HCT116 (cell line): ENCODE data around the gene ZNF431. TPM values are rescaled to one million over a fixed set of nuclear protein-coding genes. Genes with fewer than 3 reads are reported as not detected.

Experiments
- ATAC-seq: fragments of 200-7000 bp; cut with Tn5 transposase; 2 replicates; pipeline ENCODE4 v1.9.1; 2020; ENCODE audit warnings: mild to moderate bottlenecking, moderate library complexity
- BruUV-seq: library from RNA; stranded (reverse); fragments of 400-500 nt; replicated peaks from 2 replicates; lab custom pipeline; 2021; lab: Mats Ljungman, UMichigan
- CTCF ChIA-PET: fragments of 300-600 bp; sonication (Branson Sonifier 250); formaldehyde crosslinking; loops from one replicate; lab custom pipeline; 2021; ENCODE audit warnings: antibody characterized with exemption; lab: Charles Lee
- POLR2A ChIA-PET: fragments of 300-600, 350-600 bp; sonication (Branson Sonifier 250); formaldehyde crosslinking; loops from one replicate; lab custom pipeline; 2021; ENCODE audit warnings: antibody characterized with exemption; lab: Charles Lee
- RAD21 ChIA-PET, 2 experiments: fragments of 300-600 bp; sonication (Branson Sonifier 250); formaldehyde crosslinking; loops; one replicate each; lab custom pipeline; 2023; ENCODE audit warnings: low total read pairs in 2 of 2; ENCODE audit not compliant: uncharacterized antibody in 2 of 2, unreplicated experiment in 2 of 2, low non-redundant PET in 1 of 2; lab: Charles Lee
- DNase-seq: peaks from one replicate; pipeline ENCODE4 v3.0.0-alpha.2; 2010; ENCODE audit warnings: low read depth, low spot score
- H2AFZ ChIP-seq: fragments of 200-600 bp; shearing (Covaris generic), sonication (generic); 2 replicates; pipeline ENCODE4 v1.6.1; 2017; ENCODE audit warnings: low read depth, mixed run types, mixed read lengths, antibody characterized with exemption, low read length; ENCODE audit not compliant: poor library complexity, severe bottlenecking
- H3K27ac ChIP-seq: 2 replicates; pipeline ENCODE4 v1.5.1; 2012; ENCODE audit warnings: low read depth, low read length
- H3K27me3 ChIP-seq: fragments of 200-600 bp; sonication (generic); 2 replicates; pipeline ENCODE4 v1.6.1; 2016; ENCODE audit warnings: mixed run types, low read length, mixed read lengths; ENCODE audit not compliant: insufficient read depth
- H3K36me3 ChIP-seq, 2 experiments: fragments of 200-500 bp in 1 of 2; fragments of 200-600 bp in 1 of 2; sonication (Bioruptor generic) in 1 of 2; sonication (generic) in 1 of 2; 2 replicates each; pipeline versions ENCODE4 v1.5.1 to v1.6.1; 2014 to 2016; ENCODE audit warnings: low read length in 2 of 2, inconsistent platforms in 1 of 2, mixed read lengths in 1 of 2, mixed run types in 1 of 2; ENCODE audit not compliant: insufficient read depth in 2 of 2, control insufficient read depth in 1 of 2
- H3K4me1 ChIP-seq, 2 experiments: fragments of 200-600 bp in 1 of 2; sonication (generic) in 1 of 2; 2 replicates each; pipeline versions ENCODE4 v1.5.1 to v1.6.1; 2012 to 2017; ENCODE audit warnings: low read length in 2 of 2, inconsistent platforms in 1 of 2, mild to moderate bottlenecking in 1 of 2, mixed read lengths in 1 of 2, mixed run types in 1 of 2, moderate library complexity in 1 of 2; ENCODE audit not compliant: insufficient read depth in 2 of 2, control insufficient read depth in 1 of 2
- H3K4me2 ChIP-seq: fragments of 200-600 bp; sonication (generic); 2 replicates; pipeline ENCODE4 v1.6.1; 2017; ENCODE audit warnings: mixed run types, low read length, mixed read lengths
- H3K4me3 ChIP-seq, 2 experiments: fragments of 200-600 bp in 1 of 2; sonication (generic) in 1 of 2; replicated peaks in 1 of 2; 2 replicates each; pipeline ENCODE4 v1.5.1; 2011 to 2016; ENCODE audit warnings: low read length in 2 of 2, control low read depth in 1 of 2, low read depth in 1 of 2, mild to moderate bottlenecking in 1 of 2, mixed read lengths in 1 of 2, mixed run types in 1 of 2
- H3K79me2 ChIP-seq: fragments of 200-600 bp; sonication (generic); 2 replicates; pipeline ENCODE4 v1.6.1; 2017; ENCODE audit warnings: mild to moderate bottlenecking, mixed run types, low read length, moderate library complexity, mixed read lengths; ENCODE audit not compliant: insufficient read depth
- H3K9ac ChIP-seq: fragments of 200-600 bp; sonication (generic); 2 replicates; pipeline ENCODE4 v1.6.1; 2016; ENCODE audit warnings: low read length, mixed read lengths
- H3K9me2 ChIP-seq: fragments of 200-600 bp; sonication (generic), shearing (Covaris generic); 2 replicates; pipeline ENCODE4 v1.6.1; 2017; ENCODE audit warnings: mixed run types, mild to moderate bottlenecking, moderate library complexity; ENCODE audit not compliant: insufficient read depth
- H3K9me3 ChIP-seq, 2 experiments: fragments of 200-500 bp in 1 of 2; fragments of 200-600 bp in 1 of 2; sonication (Bioruptor generic) in 1 of 2; sonication (generic) in 1 of 2; 2 replicates each; pipeline ENCODE4 v1.6.1; 2014 to 2017; ENCODE audit warnings: low read length in 2 of 2, mixed read lengths in 2 of 2, inconsistent platforms in 1 of 2, low read depth in 1 of 2, mild to moderate bottlenecking in 1 of 2, mixed run types in 1 of 2, moderate library complexity in 1 of 2; ENCODE audit not compliant: control insufficient read depth in 1 of 2, insufficient read depth in 1 of 2
- H4K20me1 ChIP-seq: fragments of 200-600 bp; sonication (generic), shearing (Covaris generic); 2 replicates; pipeline ENCODE4 v1.6.1; 2017; ENCODE audit warnings: mixed run types, mild to moderate bottlenecking, moderate library complexity; ENCODE audit not compliant: insufficient read depth
- CBX3 ChIP-seq: IDR thresholded peaks from 2 replicates; pipeline ENCODE4 v1.6.1; 2012; ENCODE audit warnings: low read depth
- CEBPB ChIP-seq: IDR thresholded peaks from 2 replicates; pipeline ENCODE4 v1.6.1; 2012; ENCODE audit warnings: low read depth
- ELF1 ChIP-seq: IDR thresholded peaks from 2 replicates; pipeline ENCODE4 v1.6.1; 2012; ENCODE audit warnings: low read depth, borderline replicate concordance
- FOSL1 ChIP-seq: IDR thresholded peaks from 2 replicates; pipeline ENCODE4 v1.6.1; 2012; ENCODE audit warnings: low read depth
- POLR2A ChIP-seq: IDR thresholded peaks from 2 replicates; pipeline ENCODE4 v1.7.0; 2011; ENCODE audit warnings: borderline replicate concordance; ENCODE audit not compliant: insufficient read depth, insufficient read length; ENCODE audit errors: extremely low read depth
- SIN3A ChIP-seq: IDR thresholded peaks from 2 replicates; pipeline ENCODE4 v1.6.1; 2012; ENCODE audit warnings: low read depth
- TCF7L2 ChIP-seq: IDR thresholded peaks from 2 replicates; pipeline ENCODE4 v1.7.0; 2011; ENCODE audit warnings: borderline replicate concordance, inconsistent platforms; ENCODE audit not compliant: insufficient read depth, insufficient read length; ENCODE audit errors: extremely low read depth
- YY1 ChIP-seq: IDR thresholded peaks from 2 replicates; pipeline ENCODE4 v1.6.1; 2011; ENCODE audit warnings: low read length, low read depth, moderate library complexity, mild to moderate bottlenecking; ENCODE audit not compliant: insufficient replicate concordance; ENCODE audit errors: extremely low read depth
- ZFX ChIP-seq: fragments of 450-650 bp; IDR thresholded peaks from 2 replicates; pipeline ENCODE4 v1.6.1; 2017
- ZNF274 ChIP-seq: fragments of 200-500 bp; sonication (Bioruptor generic); IDR thresholded peaks from 2 replicates; pipeline ENCODE4 v1.6.1; 2014; ENCODE audit warnings: mild to moderate bottlenecking, low read depth, low read length, inconsistent platforms
- intact Hi-C: fragments of 100-400 bp; cut with micrococcal nuclease; formaldehyde crosslinking; loops from 2 replicates; pipeline ENCODE4 v1.10.0; 2022
- total RNA-seq: library from RNA; stranded (reverse); gene quantifications from one replicate; pipeline ENCODE4 v1.2.1, GENCODE V29; 2021; ENCODE audit not compliant: unreplicated experiment
- TF ChIP-seq, protein P1 (sequence below): IDR thresholded peaks from 2 replicates; pipeline ENCODE4 v1.6.1; 2011; ENCODE audit warnings: mild to moderate bottlenecking, low read length, moderate library complexity; ENCODE audit not compliant: insufficient replicate concordance; ENCODE audit errors: extremely low read depth
- TF ChIP-seq, protein P2 (sequence below), 3 experiments: fragments of 200-600 bp in 1 of 3; sonication (generic) in 1 of 3; IDR thresholded peaks in 2 of 3; conservative IDR thresholded peaks in 1 of 3; 2 replicates each; pipeline ENCODE4 v1.5.1; 2012 to 2017; ENCODE audit warnings: low read depth in 2 of 3, low read length in 2 of 3, antibody characterized with exemption in 1 of 3, borderline replicate concordance in 1 of 3, control low read depth in 1 of 3, mild to moderate bottlenecking in 1 of 3, mixed read lengths in 1 of 3, mixed run types in 1 of 3, moderate library complexity in 1 of 3; ENCODE audit not compliant: insufficient read depth in 1 of 3

ZNF431 gene
- total RNA-seq, 1 experiment from 2014 or later = 9.2 TPM

DNA sequence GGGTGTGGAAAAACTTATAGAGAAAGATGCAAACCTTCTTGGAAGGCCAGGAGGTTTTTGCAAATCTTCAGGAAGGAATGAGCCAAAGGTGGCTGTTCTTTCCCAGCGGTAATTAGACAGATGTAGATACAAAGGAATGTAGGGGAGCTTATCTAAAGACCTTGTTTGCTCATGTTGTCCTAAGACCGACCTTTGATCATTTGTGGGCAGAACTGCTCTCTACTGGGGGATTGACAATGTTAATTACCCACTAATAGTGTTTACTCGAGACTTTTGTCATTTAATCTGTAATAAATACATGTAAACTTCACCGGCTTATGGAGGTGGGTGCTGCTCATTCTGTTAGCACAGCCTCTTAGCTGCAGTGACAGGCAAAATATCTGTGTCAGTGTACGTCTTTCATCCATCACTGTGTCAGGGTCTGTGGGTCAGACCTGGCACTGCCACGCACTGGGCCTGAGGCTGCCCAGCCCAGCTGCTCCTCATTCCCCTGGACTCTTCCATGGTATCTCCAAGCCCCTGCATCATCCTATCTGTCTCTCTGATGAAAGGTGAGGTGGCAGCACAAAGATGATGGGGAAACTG lies 68.3 kb downstream of the ZNF431 start:
- ATAC-seq = no peak
- no TSS peak for BruUV-seq
- no peak overlapping the region for H3K4me3 ChIP-seq
- no peaks in the 10 kb centered on the region for H3K27me3 ChIP-seq
- H3K79me2 ChIP-seq = no peaks in the 10 kb centered on the region
- no peaks in the 10 kb centered on the region for H3K4me1 ChIP-seq
- no peaks in the 10 kb centered on the region for H3K9me3 ChIP-seq
- CTCF ChIA-PET = no interaction called here
- H3K36me3 ChIP-seq = no peaks in the 10 kb centered on the region
- TF ChIP-seq CBX3 (no peak), TCF7L2 (no peak), FOSL1 (no peak), CEBPB (no peak), ELF1 (no peak), YY1 (no peak), ZFX (no peak), POLR2A (no peak), ZNF274 (no peak), SIN3A (no peak)
- TF ChIP-seq, protein P1, sequence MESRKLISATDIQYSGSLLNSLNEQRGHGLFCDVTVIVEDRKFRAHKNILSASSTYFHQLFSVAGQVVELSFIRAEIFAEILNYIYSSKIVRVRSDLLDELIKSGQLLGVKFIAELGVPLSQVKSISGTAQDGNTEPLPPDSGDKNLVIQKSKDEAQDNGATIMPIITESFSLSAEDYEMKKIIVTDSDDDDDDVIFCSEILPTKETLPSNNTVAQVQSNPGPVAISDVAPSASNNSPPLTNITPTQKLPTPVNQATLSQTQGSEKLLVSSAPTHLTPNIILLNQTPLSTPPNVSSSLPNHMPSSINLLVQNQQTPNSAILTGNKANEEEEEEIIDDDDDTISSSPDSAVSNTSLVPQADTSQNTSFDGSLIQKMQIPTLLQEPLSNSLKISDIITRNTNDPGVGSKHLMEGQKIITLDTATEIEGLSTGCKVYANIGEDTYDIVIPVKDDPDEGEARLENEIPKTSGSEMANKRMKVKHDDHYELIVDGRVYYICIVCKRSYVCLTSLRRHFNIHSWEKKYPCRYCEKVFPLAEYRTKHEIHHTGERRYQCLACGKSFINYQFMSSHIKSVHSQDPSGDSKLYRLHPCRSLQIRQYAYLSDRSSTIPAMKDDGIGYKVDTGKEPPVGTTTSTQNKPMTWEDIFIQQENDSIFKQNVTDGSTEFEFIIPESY = no peak
- TF ChIP-seq, protein P2, sequence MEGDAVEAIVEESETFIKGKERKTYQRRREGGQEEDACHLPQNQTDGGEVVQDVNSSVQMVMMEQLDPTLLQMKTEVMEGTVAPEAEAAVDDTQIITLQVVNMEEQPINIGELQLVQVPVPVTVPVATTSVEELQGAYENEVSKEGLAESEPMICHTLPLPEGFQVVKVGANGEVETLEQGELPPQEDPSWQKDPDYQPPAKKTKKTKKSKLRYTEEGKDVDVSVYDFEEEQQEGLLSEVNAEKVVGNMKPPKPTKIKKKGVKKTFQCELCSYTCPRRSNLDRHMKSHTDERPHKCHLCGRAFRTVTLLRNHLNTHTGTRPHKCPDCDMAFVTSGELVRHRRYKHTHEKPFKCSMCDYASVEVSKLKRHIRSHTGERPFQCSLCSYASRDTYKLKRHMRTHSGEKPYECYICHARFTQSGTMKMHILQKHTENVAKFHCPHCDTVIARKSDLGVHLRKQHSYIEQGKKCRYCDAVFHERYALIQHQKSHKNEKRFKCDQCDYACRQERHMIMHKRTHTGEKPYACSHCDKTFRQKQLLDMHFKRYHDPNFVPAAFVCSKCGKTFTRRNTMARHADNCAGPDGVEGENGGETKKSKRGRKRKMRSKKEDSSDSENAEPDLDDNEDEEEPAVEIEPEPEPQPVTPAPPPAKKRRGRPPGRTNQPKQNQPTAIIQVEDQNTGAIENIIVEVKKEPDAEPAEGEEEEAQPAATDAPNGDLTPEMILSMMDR (IDR thresholded peaks at IDR 0.05 in 2 of 3, conservative IDR thresholded peaks at IDR 0.05 in 1 of 3; ENCODE audit: borderline replicate concordance in 1 of 3, insufficient read depth in 1 of 3, low read depth in 2 of 3, low read length in 2 of 3) = no peak
- TF ChIP-seq, all 23 proteins: peak for 0
- H3K27ac ChIP-seq = no peak overlapping the region
- no peak for DNase-seq
- POLR2A ChIA-PET = no interaction called here
- no peak overlapping the region for H3K4me2 ChIP-seq
- no peak overlapping the region for H3K9ac ChIP-seq
- RAD21 ChIA-PET = no interaction called here
- no peaks in the 10 kb centered on the region for H4K20me1 ChIP-seq
- intact Hi-C loops = no loop called here
- no peaks in the 10 kb centered on the region for H3K9me2 ChIP-seq
- H2AFZ ChIP-seq = no peak overlapping the region
